ENCODE data around the gene DHX16. TPM values are rescaled to one million over a fixed set of nuclear protein-coding genes. Genes with fewer than 3 reads are reported as not detected.

DHX16 gene
- total and polyA plus RNA-seq, 2 of the 4 experiments (the other 2 are of a cell fraction) = 47.9 to 48.4 TPM

GRCh38 chr6:30690403-30691207, 17.8 kb upstream of the DHX16 start, which contains the start of gene NRM:
TSS of gene NRM (minus strand) at chr6:30690984. CDS start at chr6:30690974, 10 bp downstream.
- CTCF ChIA-PET = interaction anchor here (0.6 to 1.2 kb wide), 2 partner anchors 11 to 33 kb away, joined by 3 to 4 read pairs; no protein-coding TSS in a partner anchor
- intact Hi-C loops (cut with micrococcal nuclease) = loop anchor here (1.0 kb wide), 1 partner anchor 27 kb away; the partner anchor contains the start of gene MDC1

More at GRCh38 chr6:30690403-30691207, 17.8 kb upstream of the DHX16 start, which contains the start of gene NRM:
- Histone ChIP-seq H3K27me3 (ENCODE audit: control insufficient read depth, insufficient read depth, low read length) (no peaks in the 10 kb centered on the region), H3K23ac (ENCODE audit: low read depth, low read length) (peak within 1 kb of the TSS; percentile 98), H3K18ac (ENCODE audit: low read depth, low read length) (peak within 1 kb of the TSS; percentile 93), H3K4ac (ENCODE audit: low read depth, low read length) (peak within 1 kb of the TSS; percentile 99), H4K20me1 (ENCODE audit: insufficient read depth, low read length) (peaks cover 7% of the 10 kb centered on the region; the same call in 1 of the 2 replicates), H2BK20ac (ENCODE audit: low read depth, low read length) (peak within 1 kb of the TSS; percentile 63; the same call in 1 of the 2 replicates), H3K4me2 (ENCODE audit: low read depth, low read length) (peak within 1 kb of the TSS; percentile 89), H3K9me3 (ENCODE audit: control insufficient read depth, insufficient read depth, low read length) (no peaks in the 10 kb centered on the region), H2AK5ac (ENCODE audit: low read depth, low read length) (peak within 1 kb of the TSS; percentile 98), H2AK9ac (replicated peaks; ENCODE audit: low read depth, low read length, poor library complexity) (peak within 1 kb of the TSS; percentile 98), H3K14ac (replicated peaks; ENCODE audit: low read depth, low read length) (peak within 1 kb of the TSS; percentile 99), H3K27ac (ENCODE audit: insufficient read depth, low read length) (peak within 1 kb of the TSS; percentile 99), H3K36me3 (ENCODE audit: control insufficient read depth, insufficient read depth, low read length) (peaks cover under 1% of the 10 kb centered on the region; the same call in 1 of the 2 replicates), H4K5ac (ENCODE audit: low read depth, low read length) (peak within 1 kb of the TSS; percentile 60), H3K4me3 (ENCODE audit: insufficient read depth, low read depth, low read length) (peak within 1 kb of the TSS; percentile 89), H2AFZ (replicated peaks; ENCODE audit: low read length, poor library complexity) (peak within 1 kb of the TSS; percentile 98), H3K4me1 (ENCODE audit: control insufficient read depth, insufficient read depth, low read length) (peaks cover 21% of the 10 kb centered on the region), H3K9ac (ENCODE audit: low read depth, low read length) (peak within 1 kb of the TSS; percentile 97), H3K9me1 (ENCODE audit: insufficient read depth, low read length) (peaks cover 13% of the 10 kb centered on the region), H4K8ac (ENCODE audit: low read depth in 2 of 2, low read length in 2 of 2) (peak within 1 kb of the TSS; percentile 62 to 90), H2BK5ac (ENCODE audit: low read depth, low read length, poor library complexity, severe bottlenecking) (peak within 1 kb of the TSS; percentile 96), H3K79me1 (ENCODE audit: low read depth in 1 of 2, low read length in 2 of 2) (peaks cover 18 to 37% of the 10 kb centered on the region in 2 experiments; a peak in 3 of 4 replicates), H4K91ac (ENCODE audit: insufficient read depth, low read depth, low read length) (peak within 1 kb of the TSS; percentile 96), H2BK15ac (ENCODE audit: low read depth, low read length) (peak within 1 kb of the TSS; percentile 90; the same call in 2 of the 3 replicates), H2BK120ac (ENCODE audit: low read depth, low read length) (peak within 1 kb of the TSS; percentile 97), H3K56ac (ENCODE audit: extremely low read depth, insufficient read depth, low read length) (peak within 1 kb of the TSS; percentile 93)
- peak; percentile 58 for ATAC-seq (ENCODE audit: low read depth)
- POLR2A ChIA-PET (ENCODE audit: unreplicated experiment) = interaction anchor here (0.5 to 1.5 kb wide), 3 partner anchors 28 to 100 kb away, joined by 3 to 5 read pairs (median 3); no protein-coding TSS in a partner anchor
- peak; percentile 64; the same call in 1 of the 2 replicates for TF ChIP-seq POLR2A (IDR thresholded peaks at IDR 0.05; ENCODE audit: low read depth, low read length)
- no peak for TF ChIP-seq FOS (IDR thresholded peaks at IDR 0.05; ENCODE audit: low read depth, low read length)
- TF ChIP-seq MXI1 (IDR thresholded peaks at IDR 0.05; ENCODE audit: borderline replicate concordance, low read depth, low read length) = peak; percentile 77
- TF ChIP-seq USF2 (IDR thresholded peaks at IDR 0.05; ENCODE audit: low read depth, low read length) = 0 out of 2 replicates have a peak, but pooled peaks have one; percentile 4
- TF ChIP-seq MAZ (IDR thresholded peaks at IDR 0.05; ENCODE audit: borderline replicate concordance, low read depth, low read length) = peak; percentile 90; the same call in 1 of the 2 replicates
- TF ChIP-seq BHLHE40 (IDR thresholded peaks at IDR 0.05; ENCODE audit: low read depth, low read length) = peak; percentile 59; the same call in 1 of the 2 replicates
- BruUV-seq (replicated peaks) = no TSS peak
- in situ Hi-C loops (cut with MboI; ENCODE audit: low sequenced_read_pairs) = no loop called here
- WGBS, 2 experiments (ENCODE audit: extremely low coverage in 2 of 2, insufficient read length in 1 of 2) = 0% methylated on average over 13 of the region's 40 CpGs; no CpG with 5 or more reads in 1 of the 2 experiments
- DNase-seq = peak; percentile 87
- dilution Hi-C loops (cut with HindIII; ENCODE audit: low sequenced_read_pairs, unreplicated experiment) = no loop called here

Data from IMR-90 (cell line).